ENCODE data around the gene SST. TPM values are rescaled to one million over a fixed set of nuclear protein-coding genes. Genes with fewer than 3 reads are reported as not detected.

Gene SST
- total RNA-seq, 1 experiment from 2014 or later, result not detected

DNA sequence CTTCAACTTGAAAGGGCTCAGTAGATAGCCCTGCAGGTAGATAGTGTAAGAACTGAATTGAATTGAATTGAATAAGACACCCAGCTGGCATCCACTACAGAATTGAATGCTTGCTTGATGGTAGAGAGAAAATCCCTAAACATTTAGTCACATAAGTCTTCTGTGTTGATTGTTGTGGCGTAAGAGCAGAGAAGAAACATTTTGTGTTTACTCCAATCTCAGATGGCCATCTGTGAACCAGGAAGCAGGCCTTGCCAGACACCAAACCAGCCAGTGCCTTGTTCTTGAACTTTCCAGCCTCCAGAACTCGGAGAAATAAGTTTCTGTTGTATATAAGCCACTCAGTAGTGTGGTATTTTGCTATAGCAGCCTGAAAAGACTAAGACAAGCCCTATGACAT lies 43.6 kb downstream of the SST start:
- Histone ChIP-seq H3K4me3 (no peak overlapping the region), H3K27ac (no peak overlapping the region), H3K27me3 (no peaks in the 10 kb centered on the region), H3K4me1 (no peaks in the 10 kb centered on the region), H3K9me3 (replicated peaks) (no peaks in the 10 kb centered on the region), H3K36me3 (no peaks in the 10 kb centered on the region)
- no peak for DNase-seq

DNA sequence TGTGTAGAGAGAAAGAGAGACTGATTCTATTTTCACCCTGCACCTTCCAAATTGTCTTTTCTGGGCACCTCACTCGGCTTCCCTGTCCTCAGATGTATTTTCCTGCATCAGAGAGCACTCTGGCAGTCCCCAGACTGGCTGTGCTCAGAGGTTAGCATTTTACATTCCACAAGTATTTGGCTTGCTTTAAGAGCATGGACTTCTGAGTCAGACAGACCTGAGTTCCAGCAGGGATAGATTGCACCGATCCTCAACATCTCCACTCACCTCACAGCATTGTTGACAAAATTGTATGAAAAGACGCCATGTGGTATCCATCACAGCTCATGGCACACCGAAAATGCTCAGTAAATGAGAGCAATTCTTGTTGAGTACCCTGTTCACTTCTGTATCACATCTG lies 45.6 kb downstream of the SST start:
- Histone ChIP-seq H3K27me3 (no peaks in the 10 kb centered on the region), H3K9me3 (replicated peaks) (no peaks in the 10 kb centered on the region), H3K36me3 (no peaks in the 10 kb centered on the region), H3K27ac (no peak overlapping the region), H3K4me1 (no peaks in the 10 kb centered on the region), H3K4me3 (no peak overlapping the region)
- DNase-seq, result no peak

DNA sequence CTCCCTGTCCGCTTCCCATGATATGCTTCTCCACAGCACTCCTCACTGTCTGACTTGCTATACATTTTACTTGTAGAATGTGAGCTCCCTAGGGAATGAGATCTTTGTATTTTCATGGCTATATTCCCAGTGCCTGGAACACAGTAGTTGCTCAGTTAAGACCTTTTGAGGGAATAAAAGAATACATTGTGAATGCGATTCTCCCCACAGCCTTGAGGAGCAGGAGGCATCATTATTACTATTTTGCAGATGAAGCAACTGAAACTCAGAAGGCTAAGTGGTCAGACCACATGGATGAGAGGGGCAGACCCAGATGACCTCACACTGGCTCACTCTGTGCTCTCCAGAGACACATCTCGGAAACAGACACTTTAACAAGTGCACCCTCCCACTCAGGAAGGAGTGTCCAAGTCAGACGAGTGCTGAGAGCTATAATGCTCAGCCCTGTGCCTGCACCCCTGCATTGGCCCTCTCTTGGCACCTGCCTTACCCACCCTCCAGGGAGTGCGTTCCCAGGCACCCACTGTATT lies 46.8 kb downstream of the SST start:
- Histone ChIP-seq H3K36me3 (no peaks in the 10 kb centered on the region), H3K4me1 (no peaks in the 10 kb centered on the region), H3K4me3 (no peak overlapping the region), H3K27me3 (no peaks in the 10 kb centered on the region), H3K27ac (no peak overlapping the region), H3K9me3 (replicated peaks) (no peaks in the 10 kb centered on the region)
- no peak for DNase-seq

DNA sequence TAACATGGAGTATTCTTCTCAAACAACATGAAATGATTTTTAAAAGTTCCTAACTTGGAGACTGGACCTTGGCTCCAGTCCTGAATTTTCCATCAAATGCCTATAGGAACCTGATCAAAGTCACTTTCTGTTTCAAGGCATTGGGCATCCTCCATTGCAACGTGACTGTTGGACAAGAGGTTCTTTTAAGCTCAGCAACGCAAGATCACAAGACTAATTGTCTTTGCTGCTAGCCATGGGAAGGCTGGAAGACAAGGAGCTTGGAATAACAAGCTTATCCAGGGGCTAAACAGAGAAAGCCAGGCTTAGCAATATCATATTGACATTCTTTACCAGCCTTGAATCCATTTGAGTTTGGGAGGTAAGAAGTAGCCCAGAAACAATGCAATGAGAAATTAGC lies 48.3 kb downstream of the SST start:
- H3K27me3 ChIP-seq, result no peaks in the 10 kb centered on the region
- H3K9me3 ChIP-seq (replicated peaks), result no peaks in the 10 kb centered on the region
- H3K4me3 ChIP-seq, result no peak overlapping the region
- no peak overlapping the region for H3K27ac ChIP-seq
- H3K4me1 ChIP-seq, result no peaks in the 10 kb centered on the region
- no peaks in the 10 kb centered on the region for H3K36me3 ChIP-seq
- no peak for DNase-seq

DNA sequence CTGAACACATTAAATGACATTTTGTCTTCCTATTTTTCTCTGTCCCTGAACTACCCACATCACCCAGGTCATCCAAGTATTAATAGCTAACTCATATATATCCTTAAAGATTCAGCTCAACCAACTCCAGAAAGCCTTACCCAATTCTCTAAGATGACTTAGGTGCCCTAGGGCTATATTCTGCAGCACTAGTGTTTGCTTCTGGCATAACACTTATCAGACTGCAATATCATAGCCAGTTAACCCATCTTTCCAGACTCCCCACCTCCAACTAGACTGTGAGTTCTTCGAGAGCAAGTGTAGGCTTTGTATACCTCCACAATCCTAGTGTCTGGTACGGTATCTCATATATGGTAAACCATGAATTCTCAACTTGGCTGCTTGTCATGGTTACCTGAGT lies 50.7 kb downstream of the SST start:
- no peak overlapping the region for H3K4me3 ChIP-seq
- H3K27ac ChIP-seq, result no peak overlapping the region
- no peaks in the 10 kb centered on the region for H3K9me3 ChIP-seq (replicated peaks)
- DNase-seq, result no peak
- H3K36me3 ChIP-seq, result no peaks in the 10 kb centered on the region
- no peaks in the 10 kb centered on the region for H3K4me1 ChIP-seq
- no peaks in the 10 kb centered on the region for H3K27me3 ChIP-seq

Other genes with a start within 250 kb of the SST start
- gene RTP2, start 32.2 kb upstream of the SST start, total RNA-seq (2014; rRNA removed; shearing (Covaris generic)), result not detected in 2 replicates
- gene BCL6, start 75.1 kb upstream of the SST start, total RNA-seq (2014; rRNA removed; shearing (Covaris generic)), result 0.65 and 0.76 TPM in 2 replicates

Data from SJCRH30 (cell line).